Panc1 (cell line): ENCODE results near the gene MMP26. TPM values are rescaled to one million over a fixed set of nuclear protein-coding genes. Genes with fewer than 3 reads are reported as not detected.

Experiments used
- ATAC-seq: fragments of 200-7000 bp; cut with Tn5 transposase; 2 replicates; pipeline ENCODE4 v1.9.1; 2020; ENCODE audit warnings: mild to moderate bottlenecking, moderate library complexity
- BruUV-seq: library from RNA; stranded (reverse); fragments of 400-500 nt; replicated peaks from 2 replicates; lab custom pipeline; 2021; lab: Mats Ljungman, UMichigan
- CTCF ChIA-PET: fragments of 300-600 bp; sonication (Branson Sonifier 250); formaldehyde crosslinking; loops from one replicate; lab custom pipeline; 2022; ENCODE audit warnings: antibody characterized with exemption; lab: Charles Lee
- POLR2A ChIA-PET: fragments of 300-600 bp; sonication (Branson Sonifier 250); formaldehyde crosslinking; loops from one replicate; lab custom pipeline; 2022; ENCODE audit warnings: antibody characterized with exemption; lab: Charles Lee
- DNase-seq: peaks from one replicate; pipeline ENCODE4 v3.0.0-alpha.2; 2010; ENCODE audit warnings: low read depth, low spot score
- H3K27ac ChIP-seq: 2 replicates; pipeline ENCODE4 v1.5.1; 2011; ENCODE audit warnings: mild to moderate bottlenecking, low read length, inconsistent platforms
- H3K27me3 ChIP-seq: fragments of 200-500 bp; sonication (Bioruptor generic); 2 replicates; pipeline ENCODE4 v1.6.0; 2014; ENCODE audit warnings: low read length, inconsistent platforms; ENCODE audit not compliant: control insufficient read depth, insufficient read depth
- H3K36me3 ChIP-seq: fragments of 200-500 bp; sonication (Bioruptor generic); 2 replicates; pipeline ENCODE4 v1.5.1; 2014; ENCODE audit warnings: inconsistent platforms, mild to moderate bottlenecking, low read length, moderate library complexity; ENCODE audit not compliant: control insufficient read depth, insufficient read depth
- H3K4me1 ChIP-seq: 2 replicates; pipeline ENCODE4 v1.5.1; 2011; ENCODE audit warnings: inconsistent platforms, mild to moderate bottlenecking, low read length, moderate library complexity; ENCODE audit not compliant: control insufficient read depth, insufficient read depth
- H3K4me3 ChIP-seq, 2 experiments: 2 replicates each; pipeline ENCODE4 v1.5.1; 2011 to 2012; ENCODE audit warnings: low read depth in 2 of 2, low read length in 2 of 2, mild to moderate bottlenecking in 2 of 2, inconsistent platforms in 1 of 2, moderate library complexity in 1 of 2
- H3K9me3 ChIP-seq: fragments of 200-500 bp; sonication (Bioruptor generic); 2 replicates; pipeline ENCODE4 v1.5.1; 2014; ENCODE audit warnings: low read depth, mild to moderate bottlenecking, inconsistent platforms, low read length, moderate library complexity; ENCODE audit not compliant: control insufficient read depth, insufficient read depth
- POLR2AphosphoS5 ChIP-seq: IDR thresholded peaks from 2 replicates; pipeline ENCODE4 v1.6.1; 2012; ENCODE audit warnings: mild to moderate bottlenecking, low read depth, low read length, moderate library complexity
- SIN3A ChIP-seq: IDR thresholded peaks from 2 replicates; pipeline ENCODE4 v1.6.1; 2012; ENCODE audit warnings: low read depth, mild to moderate bottlenecking, low read length, moderate library complexity, borderline replicate concordance; ENCODE audit not compliant: insufficient read depth
- TCF7L2 ChIP-seq: IDR thresholded peaks from 2 replicates; pipeline ENCODE4 v1.6.1; 2011; ENCODE audit warnings: mild to moderate bottlenecking, low read depth, low read length, inconsistent platforms
- in situ Hi-C: cut with HindIII; loops from 2 replicates; pipeline ENCODE4 v1.10.0; 2016; ENCODE audit warnings: low sequenced_read_pairs, low pct_unique_long_range_greater_than_20kb
- intact Hi-C: fragments of 100-400 bp; cut with micrococcal nuclease; formaldehyde crosslinking; loops from one replicate; pipeline ENCODE4 v1.10.0; 2022; ENCODE audit not compliant: unreplicated experiment
- total RNA-seq: library from RNA; stranded (reverse); gene quantifications from one replicate; pipeline ENCODE4 v1.2.1, GENCODE V29; 2021; ENCODE audit not compliant: unreplicated experiment
- TF ChIP-seq, protein P1 (sequence below), 2 experiments: IDR thresholded peaks; 2 replicates each; pipeline ENCODE4 v1.6.1; 2011 to 2012; ENCODE audit warnings: low read depth in 2 of 2, control low read depth in 1 of 2, low read length in 1 of 2, mild to moderate bottlenecking in 1 of 2, moderate library complexity in 1 of 2; ENCODE audit not compliant: insufficient read depth in 1 of 2
- TF ChIP-seq, protein P2 (sequence below): fragments of 450-650 bp; IDR thresholded peaks from 2 replicates; pipeline ENCODE4 v1.5.1; 2017; ENCODE audit warnings: mild to moderate bottlenecking

Gene MMP26
- total RNA-seq, 1 experiment from 2014 or later: not detected

DNA sequence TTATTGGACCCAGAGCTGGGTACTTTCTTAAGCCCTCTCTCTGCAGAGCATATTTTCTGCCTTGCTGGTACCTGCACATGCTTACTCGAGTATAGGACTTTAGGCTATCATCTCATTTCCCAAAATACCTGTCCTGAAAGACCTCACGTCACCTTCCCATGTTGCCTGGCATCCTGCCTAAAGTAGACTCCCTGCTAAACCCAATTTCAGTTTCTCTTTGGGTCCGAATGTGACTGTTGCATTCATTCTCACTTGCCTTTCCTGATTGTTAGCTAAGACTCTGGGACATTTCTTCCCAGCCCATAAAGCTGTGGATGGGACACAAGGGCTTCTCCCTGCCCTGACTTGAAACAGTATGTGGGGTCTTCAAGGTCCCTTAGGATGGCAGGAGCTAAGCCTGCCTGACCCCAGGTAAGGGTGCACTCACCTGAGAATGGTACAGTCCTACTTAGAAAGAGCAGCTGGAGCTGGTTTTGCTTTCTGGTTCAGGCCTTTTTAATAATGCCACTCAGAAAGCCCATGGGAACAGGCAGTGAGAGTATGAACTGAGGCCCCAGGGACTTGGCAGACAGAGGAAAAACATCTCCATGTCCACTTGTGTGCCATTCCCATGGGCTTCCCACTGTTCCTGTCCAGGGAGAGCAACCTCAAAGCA is 19.8 kb upstream of the MMP26 start:
- H3K4me3 ChIP-seq: no peak overlapping the region
- CTCF ChIA-PET: no interaction called here
- ATAC-seq (no peak), DNase-seq (no peak)
- H3K27ac ChIP-seq: no peak overlapping the region
- BruUV-seq: no TSS peak
- in situ Hi-C loops: no loop called here
- TF ChIP-seq POLR2AphosphoS5 (no peak), TCF7L2 (no peak), SIN3A (no peak)
- TF ChIP-seq, protein P1, sequence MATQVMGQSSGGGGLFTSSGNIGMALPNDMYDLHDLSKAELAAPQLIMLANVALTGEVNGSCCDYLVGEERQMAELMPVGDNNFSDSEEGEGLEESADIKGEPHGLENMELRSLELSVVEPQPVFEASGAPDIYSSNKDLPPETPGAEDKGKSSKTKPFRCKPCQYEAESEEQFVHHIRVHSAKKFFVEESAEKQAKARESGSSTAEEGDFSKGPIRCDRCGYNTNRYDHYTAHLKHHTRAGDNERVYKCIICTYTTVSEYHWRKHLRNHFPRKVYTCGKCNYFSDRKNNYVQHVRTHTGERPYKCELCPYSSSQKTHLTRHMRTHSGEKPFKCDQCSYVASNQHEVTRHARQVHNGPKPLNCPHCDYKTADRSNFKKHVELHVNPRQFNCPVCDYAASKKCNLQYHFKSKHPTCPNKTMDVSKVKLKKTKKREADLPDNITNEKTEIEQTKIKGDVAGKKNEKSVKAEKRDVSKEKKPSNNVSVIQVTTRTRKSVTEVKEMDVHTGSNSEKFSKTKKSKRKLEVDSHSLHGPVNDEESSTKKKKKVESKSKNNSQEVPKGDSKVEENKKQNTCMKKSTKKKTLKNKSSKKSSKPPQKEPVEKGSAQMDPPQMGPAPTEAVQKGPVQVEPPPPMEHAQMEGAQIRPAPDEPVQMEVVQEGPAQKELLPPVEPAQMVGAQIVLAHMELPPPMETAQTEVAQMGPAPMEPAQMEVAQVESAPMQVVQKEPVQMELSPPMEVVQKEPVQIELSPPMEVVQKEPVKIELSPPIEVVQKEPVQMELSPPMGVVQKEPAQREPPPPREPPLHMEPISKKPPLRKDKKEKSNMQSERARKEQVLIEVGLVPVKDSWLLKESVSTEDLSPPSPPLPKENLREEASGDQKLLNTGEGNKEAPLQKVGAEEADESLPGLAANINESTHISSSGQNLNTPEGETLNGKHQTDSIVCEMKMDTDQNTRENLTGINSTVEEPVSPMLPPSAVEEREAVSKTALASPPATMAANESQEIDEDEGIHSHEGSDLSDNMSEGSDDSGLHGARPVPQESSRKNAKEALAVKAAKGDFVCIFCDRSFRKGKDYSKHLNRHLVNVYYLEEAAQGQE (IDR thresholded peaks at IDR 0.05; ENCODE audit: insufficient read depth in 1 of 2, low read depth in 2 of 2, low read length in 1 of 2): no peak
- TF ChIP-seq, protein P2, sequence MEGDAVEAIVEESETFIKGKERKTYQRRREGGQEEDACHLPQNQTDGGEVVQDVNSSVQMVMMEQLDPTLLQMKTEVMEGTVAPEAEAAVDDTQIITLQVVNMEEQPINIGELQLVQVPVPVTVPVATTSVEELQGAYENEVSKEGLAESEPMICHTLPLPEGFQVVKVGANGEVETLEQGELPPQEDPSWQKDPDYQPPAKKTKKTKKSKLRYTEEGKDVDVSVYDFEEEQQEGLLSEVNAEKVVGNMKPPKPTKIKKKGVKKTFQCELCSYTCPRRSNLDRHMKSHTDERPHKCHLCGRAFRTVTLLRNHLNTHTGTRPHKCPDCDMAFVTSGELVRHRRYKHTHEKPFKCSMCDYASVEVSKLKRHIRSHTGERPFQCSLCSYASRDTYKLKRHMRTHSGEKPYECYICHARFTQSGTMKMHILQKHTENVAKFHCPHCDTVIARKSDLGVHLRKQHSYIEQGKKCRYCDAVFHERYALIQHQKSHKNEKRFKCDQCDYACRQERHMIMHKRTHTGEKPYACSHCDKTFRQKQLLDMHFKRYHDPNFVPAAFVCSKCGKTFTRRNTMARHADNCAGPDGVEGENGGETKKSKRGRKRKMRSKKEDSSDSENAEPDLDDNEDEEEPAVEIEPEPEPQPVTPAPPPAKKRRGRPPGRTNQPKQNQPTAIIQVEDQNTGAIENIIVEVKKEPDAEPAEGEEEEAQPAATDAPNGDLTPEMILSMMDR: no peak
- 0 out of 2 replicates have a peak, but pooled peaks cover 2% of the 10 kb centered on the region for H3K27me3 ChIP-seq
- H3K4me1 ChIP-seq: no peaks in the 10 kb centered on the region
- no peaks in the 10 kb centered on the region for H3K36me3 ChIP-seq
- intact Hi-C loops: no loop called here
- POLR2A ChIA-PET: no interaction called here
- no peaks in the 10 kb centered on the region for H3K9me3 ChIP-seq

DNA sequence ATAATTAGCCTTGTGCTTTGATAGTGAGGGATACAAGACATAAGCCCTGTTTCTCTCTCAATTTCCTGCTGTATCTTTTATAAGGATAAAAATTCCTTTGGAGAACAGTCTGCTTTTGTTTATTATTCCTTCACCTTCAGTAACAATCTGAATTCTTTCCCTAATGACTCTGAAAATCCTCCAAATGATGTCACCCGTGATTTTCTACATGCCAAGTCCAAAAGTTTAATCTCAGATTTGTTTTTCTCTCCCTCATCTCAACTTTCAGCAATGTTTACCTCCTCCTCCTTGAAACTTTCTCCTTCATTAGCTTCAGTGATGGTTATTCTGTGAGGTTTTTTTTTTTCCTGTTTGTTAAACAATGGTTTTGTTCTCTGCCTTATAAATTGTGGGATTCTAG is 9.1 kb upstream of the MMP26 start:
- Histone ChIP-seq H3K27me3 (no peaks in the 10 kb centered on the region), H3K4me1 (no peaks in the 10 kb centered on the region), H3K36me3 (no peaks in the 10 kb centered on the region), H3K4me3 (no peak overlapping the region), H3K9me3 (no peaks in the 10 kb centered on the region), H3K27ac (no peak overlapping the region)
- intact Hi-C loops: no loop called here
- no TSS peak for BruUV-seq
- DNase-seq (no peak), ATAC-seq (no peak)
- in situ Hi-C loops: no loop called here
- ChIA-PET POLR2A (no interaction called here), CTCF (no interaction called here)
- TF ChIP-seq SIN3A: no peak
- TF ChIP-seq, protein P1 (IDR thresholded peaks at IDR 0.05; ENCODE audit: insufficient read depth in 1 of 2, low read depth in 2 of 2, low read length in 1 of 2): no peak
- no peak for TF ChIP-seq TCF7L2
- TF ChIP-seq, protein P2: no peak
- TF ChIP-seq POLR2AphosphoS5: no peak
